CD4-positive, alpha-beta T cell treated with Interleukin-4 for 1 hour (primary cell): Measurements from ENCODE around the gene PLEKHA4.
"Not testable (repeated sequence)": the region's sequence is repeated elsewhere in the genome, so short reads cannot be mapped to it uniquely, and the experiment has no call there.

ENCODE experiments used
- DNase-seq, 2 donors: peaks; one replicate each; pipeline ENCODE4 v3.0.0-alpha.2; 2020 to 2022

Gene PLEKHA4

GRCh38 chr19:48868114-48868886 lies at the start of gene PLEKHA4:
PLEKHA4 (minus strand) TSS chr19:48868617; CDS start chr19:48867620, 997 bp downstream.
- DNase-seq: no peak

GRCh38 chr19:48918071-48918470 lies 49.7 kb upstream of the PLEKHA4 start:
- no peak for DNase-seq

- DNase-seq: no peak
Observed at GRCh38 chr19:48915757-48916156, 47.3 kb upstream of the PLEKHA4 start.

GRCh38 chr19:48914181-48914580 lies 45.8 kb upstream of the PLEKHA4 start:
- DNase-seq: no peak

- DNase-seq: peak in 1 of 2 donors; percentile 43
Observed at GRCh38 chr19:48913114-48913889, 44.9 kb upstream of the PLEKHA4 start.

GRCh38 chr19:48910803-48911202 lies 42.4 kb upstream of the PLEKHA4 start:
- no peak for DNase-seq

- not testable (repeated sequence) for DNase-seq
Observed at GRCh38 chr19:48909424-48910077, 41.1 kb upstream of the PLEKHA4 start.

GRCh38 chr19:48907671-48908070 lies 39.3 kb upstream of the PLEKHA4 start:
- DNase-seq: peak in 1 of 2 donors; percentile 29

GRCh38 chr19:48906324-48906723 lies 37.9 kb upstream of the PLEKHA4 start:
- DNase-seq: no peak

- no peak for DNase-seq
Observed at GRCh38 chr19:48905664-48906063, 37.2 kb upstream of the PLEKHA4 start.

- DNase-seq: not testable (repeated sequence)
Observed at GRCh38 chr19:48903788-48904187, 35.4 kb upstream of the PLEKHA4 start.

- DNase-seq: not testable (repeated sequence)
Observed at GRCh38 chr19:48902291-48902690, 33.9 kb upstream of the PLEKHA4 start.

- peak in 1 of 2 donors; percentile 58 for DNase-seq
Observed at GRCh38 chr19:48900477-48901406, 32.3 kb upstream of the PLEKHA4 start.

- DNase-seq: peak; percentile 98 to 99
Observed at GRCh38 chr19:48899781-48900476, 31.5 kb upstream of the PLEKHA4 start, which contains the start of gene NUCB1. NUCB1 (plus strand) TSS chr19:48900312; CDS start chr19:48900797, 485 bp downstream.

GRCh38 chr19:48899386-48899749 lies 31.0 kb upstream of the PLEKHA4 start:
- not testable (repeated sequence) for DNase-seq

- no peak for DNase-seq
Observed at GRCh38 chr19:48897181-48897580, 28.8 kb upstream of the PLEKHA4 start.

GRCh38 chr19:48896191-48896720 lies 27.8 kb upstream of the PLEKHA4 start:
- peak; percentile 53 to 60 for DNase-seq

- no peak for DNase-seq
Observed at GRCh38 chr19:48895226-48895625, 26.8 kb upstream of the PLEKHA4 start.

- DNase-seq: no peak
Observed at GRCh38 chr19:48890551-48890950, 22.1 kb upstream of the PLEKHA4 start.

GRCh38 chr19:48889496-48889895 lies 21.1 kb upstream of the PLEKHA4 start:
- DNase-seq: not testable (repeated sequence)
